ENCODE data around the gene NUDT8.
"Not testable (repeated sequence)": the region's sequence is repeated elsewhere in the genome, so short reads cannot be mapped to it uniquely, and the experiment has no call there.

Gene NUDT8

DNA sequence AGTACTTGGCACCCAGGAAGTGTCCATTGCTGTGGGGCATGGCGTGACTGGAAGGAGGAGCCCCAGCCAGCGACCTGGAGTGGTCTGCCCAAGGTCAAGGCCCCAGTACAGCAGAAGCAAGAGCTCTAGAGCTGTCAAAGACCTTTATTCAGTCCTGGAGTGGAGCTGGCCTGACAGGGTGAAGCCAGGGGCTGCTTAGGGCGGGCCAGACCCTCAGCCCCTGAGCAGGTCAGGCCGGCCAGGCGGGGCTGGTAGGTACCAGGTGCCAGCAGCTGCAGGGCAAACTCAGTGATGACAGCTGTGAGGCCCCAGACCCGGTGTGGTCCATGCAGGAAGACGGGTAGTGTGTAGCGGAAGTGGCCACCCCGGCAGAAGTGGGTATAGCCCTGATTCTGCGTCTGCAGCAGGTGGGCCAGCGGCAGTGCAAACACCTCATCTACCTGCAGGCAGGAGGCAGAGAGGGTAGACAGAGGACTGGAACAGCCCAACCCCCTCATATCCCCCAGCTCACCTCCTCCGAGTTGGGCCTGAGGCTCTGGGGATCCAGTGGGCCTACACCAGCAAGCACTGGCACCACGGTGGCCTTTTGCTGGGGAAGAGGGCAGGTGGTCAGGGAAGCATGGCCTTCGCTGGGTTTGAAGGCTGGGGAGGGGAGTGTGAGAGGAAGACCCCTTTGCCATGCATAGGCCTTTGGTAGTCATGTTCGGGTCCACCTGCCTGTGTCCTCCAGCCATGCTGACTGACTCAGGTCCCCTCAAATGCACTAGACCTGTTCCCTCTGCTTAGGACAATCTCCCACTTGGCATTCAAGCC lies 1.7 kb downstream of the NUDT8 start:
- no peak for DNase-seq (ENCODE audit: low read depth in 2 of 2)

GRCh38 chr11:67627441-67627811 lies 2.3 kb downstream of the NUDT8 start:
- DNase-seq (ENCODE audit: low read depth in 2 of 2), result no peak

GRCh38 chr11:67626970-67627369 lies 2.8 kb downstream of the NUDT8 start:
- no peak for DNase-seq (ENCODE audit: low read depth in 2 of 2)

GRCh38 chr11:67626131-67626833 lies 3.5 kb downstream of the NUDT8 start:
- DNase-seq (ENCODE audit: low read depth in 2 of 2), result not testable (repeated sequence)

GRCh38 chr11:67623795-67624194 lies 5.9 kb downstream of the NUDT8 start:
- DNase-seq (ENCODE audit: low read depth in 2 of 2), result not testable (repeated sequence)

GRCh38 chr11:67622905-67623304 lies 6.8 kb downstream of the NUDT8 start:
- not testable (repeated sequence) for DNase-seq (ENCODE audit: low read depth in 2 of 2)

DNA sequence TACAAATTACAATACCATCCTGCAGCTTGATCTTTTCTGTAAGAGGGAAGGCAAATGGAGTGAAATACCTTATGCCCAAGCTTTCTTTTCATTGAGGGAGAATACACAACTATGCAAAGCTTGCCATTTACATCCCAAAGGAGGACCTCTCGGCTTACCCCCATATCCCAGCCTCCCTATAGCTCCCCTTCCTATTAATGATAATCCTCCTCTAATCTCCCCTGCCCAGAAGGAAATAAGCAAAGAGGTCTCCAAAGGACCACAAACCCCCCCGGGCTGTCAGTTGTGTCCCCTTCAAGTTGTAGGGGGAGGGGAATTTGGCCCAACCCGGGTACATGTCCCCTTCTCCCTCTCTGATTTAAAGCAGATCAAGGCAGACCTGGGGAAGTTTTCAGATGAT lies 7.8 kb downstream of the NUDT8 start:
- DNase-seq (ENCODE audit: low read depth in 2 of 2), result not testable (repeated sequence)

DNA sequence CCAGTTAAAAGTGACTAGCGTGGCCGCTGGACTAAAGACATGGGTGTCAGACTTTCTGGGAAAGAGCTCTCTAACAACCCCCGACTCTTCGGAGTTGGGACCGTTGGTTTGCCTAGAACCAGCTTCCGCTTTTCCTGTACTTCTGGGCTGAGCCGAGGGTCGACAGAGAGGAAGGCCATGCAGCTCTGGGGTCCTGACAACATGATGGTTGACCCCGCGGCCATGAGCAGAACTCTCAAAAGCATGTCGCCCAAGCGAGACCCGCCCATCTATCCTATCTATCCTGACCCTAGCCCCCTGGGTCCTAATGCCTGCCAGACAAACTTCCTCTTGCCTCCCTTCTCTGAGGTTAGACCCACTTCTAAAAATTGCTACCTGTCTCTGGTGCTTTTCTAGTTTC lies 9.1 kb downstream of the NUDT8 start:
- DNase-seq (ENCODE audit: low read depth in 2 of 2), result not testable (repeated sequence)

DNA sequence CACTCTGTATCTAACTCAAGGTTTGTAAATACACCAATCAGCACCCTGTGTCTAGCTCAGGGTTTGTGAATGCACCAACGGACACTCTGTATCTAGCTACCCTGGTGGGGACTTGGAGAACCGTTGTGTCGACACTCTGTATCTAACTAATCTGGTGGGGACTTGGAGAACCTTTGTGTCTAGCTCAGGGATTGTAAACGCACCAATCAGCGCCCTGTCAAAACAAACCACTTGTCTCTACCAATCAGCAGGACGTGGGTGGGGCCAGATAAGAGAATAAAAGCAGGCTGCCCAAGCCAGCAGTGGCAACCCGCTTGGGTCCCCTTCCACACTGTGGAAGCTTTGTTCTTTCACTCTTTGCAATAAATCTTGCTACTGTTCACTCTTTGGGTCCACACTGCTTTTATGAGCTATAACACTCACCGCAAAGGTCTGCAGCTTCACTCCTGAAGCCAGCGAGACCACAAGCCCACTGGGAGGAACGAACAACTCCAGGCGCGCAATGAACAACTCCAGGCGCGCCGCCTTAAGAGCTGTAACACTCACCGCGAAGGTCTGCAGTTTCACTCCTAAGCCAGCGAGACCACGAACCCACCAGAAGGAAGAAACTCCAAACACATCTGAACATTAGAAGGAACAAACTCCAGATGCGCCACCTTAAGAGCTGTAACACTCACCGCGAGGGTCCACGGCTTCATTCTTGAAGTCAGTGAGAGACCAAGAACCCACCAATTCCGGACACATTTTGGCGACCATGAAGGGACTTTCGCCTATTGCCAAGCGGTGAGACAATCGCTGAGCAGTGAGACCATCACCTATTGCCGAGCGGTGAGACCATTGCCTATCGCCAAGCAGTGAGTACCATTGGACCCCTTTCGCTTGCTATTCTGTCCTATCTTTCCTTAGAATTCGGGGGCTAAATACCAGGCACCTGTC lies 9.8 kb downstream of the NUDT8 start:
- not testable (repeated sequence) for DNase-seq (ENCODE audit: low read depth in 2 of 2)

- not testable (repeated sequence) for DNase-seq (ENCODE audit: low read depth in 2 of 2)
These were observed 10.7 kb downstream of the NUDT8 start for GRCh38 chr11:67618901-67619659.

- no peak for DNase-seq (ENCODE audit: low read depth in 2 of 2)
These were observed 12.3 kb downstream of the NUDT8 start for GRCh38 chr11:67617243-67617953.

- DNase-seq (ENCODE audit: low read depth in 2 of 2), result no peak
These were observed 13.1 kb downstream of the NUDT8 start for GRCh38 chr11:67616431-67617242.

- no peak for DNase-seq (ENCODE audit: low read depth in 2 of 2)
These were observed 13.9 kb downstream of the NUDT8 start for GRCh38 chr11:67615728-67616430.

GRCh38 chr11:67614730-67615714 lies 14.7 kb downstream of the NUDT8 start:
- peak; percentile 55 to 57 for DNase-seq (ENCODE audit: low read depth in 2 of 2)

DNA sequence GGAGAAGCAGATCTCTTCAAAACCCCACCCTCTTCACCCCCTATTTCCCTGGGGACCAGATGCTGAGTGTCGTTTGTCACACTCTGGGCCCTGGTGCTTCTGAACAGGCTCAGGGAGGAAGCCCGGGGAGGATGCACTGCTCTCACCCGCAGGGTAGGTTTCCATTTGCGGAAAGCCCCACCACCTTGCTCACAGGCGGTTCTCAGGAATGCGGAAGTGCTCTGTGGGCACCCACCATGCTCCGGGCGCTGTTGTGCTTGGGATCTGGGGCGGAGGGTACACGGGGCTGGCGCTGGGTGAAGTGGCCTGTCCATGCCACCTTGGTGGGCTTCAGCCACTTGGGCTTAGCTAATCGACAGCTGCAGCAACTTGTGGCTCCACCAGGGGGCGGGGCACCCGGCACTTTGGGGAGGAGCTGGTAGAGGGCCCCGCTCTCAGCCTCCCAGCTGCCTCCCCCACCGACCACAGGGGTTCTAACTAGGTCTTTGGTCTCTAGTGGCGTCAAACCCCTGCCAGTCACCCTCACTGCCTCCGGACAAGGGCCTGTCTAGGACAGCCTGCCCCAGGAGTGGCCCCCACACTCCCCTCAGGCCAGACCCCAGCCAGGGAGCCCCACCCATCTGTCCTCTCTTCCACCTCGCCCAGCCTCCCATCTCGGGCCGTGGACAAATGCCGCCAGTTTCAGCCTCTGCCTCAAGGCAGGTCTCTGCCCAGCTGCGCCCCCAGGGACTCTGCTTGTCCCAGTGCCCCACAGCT lies 15.6 kb downstream of the NUDT8 start:
- DNase-seq (ENCODE audit: low read depth in 2 of 2), result peak; percentile 70 to 73

DNA sequence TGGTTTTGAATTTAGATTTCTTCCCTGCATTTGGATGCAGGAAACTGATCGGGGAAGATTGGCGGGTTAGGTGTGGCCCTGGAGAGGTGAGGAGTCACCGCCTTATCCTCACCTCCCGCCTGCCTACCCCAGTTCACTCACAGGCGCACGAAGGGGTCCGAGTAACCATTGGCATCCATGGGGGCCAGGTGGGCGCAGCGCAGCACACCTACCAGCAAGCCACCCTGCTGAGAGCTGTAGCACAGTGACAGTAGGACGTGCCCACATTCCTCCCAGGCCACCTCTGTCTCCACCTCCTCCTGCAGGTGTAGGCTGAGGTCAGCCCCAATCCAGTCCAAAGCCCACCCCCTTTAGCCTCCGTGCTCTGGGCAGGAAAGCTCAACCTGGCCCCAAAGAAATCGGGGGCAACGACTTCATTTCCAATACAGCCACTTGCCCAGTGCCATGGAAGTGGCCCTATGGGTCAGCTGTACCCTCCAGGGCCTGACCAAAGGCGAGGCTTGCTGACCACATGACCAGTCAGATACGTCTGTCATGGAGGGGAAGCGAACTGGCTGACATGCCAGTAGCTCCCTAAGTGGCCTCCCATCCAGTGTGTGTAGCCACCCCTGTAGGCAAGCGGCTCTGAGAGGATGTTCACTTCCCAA lies 16.3 kb downstream of the NUDT8 start:
- no peak for DNase-seq (ENCODE audit: low read depth in 2 of 2)

DNA sequence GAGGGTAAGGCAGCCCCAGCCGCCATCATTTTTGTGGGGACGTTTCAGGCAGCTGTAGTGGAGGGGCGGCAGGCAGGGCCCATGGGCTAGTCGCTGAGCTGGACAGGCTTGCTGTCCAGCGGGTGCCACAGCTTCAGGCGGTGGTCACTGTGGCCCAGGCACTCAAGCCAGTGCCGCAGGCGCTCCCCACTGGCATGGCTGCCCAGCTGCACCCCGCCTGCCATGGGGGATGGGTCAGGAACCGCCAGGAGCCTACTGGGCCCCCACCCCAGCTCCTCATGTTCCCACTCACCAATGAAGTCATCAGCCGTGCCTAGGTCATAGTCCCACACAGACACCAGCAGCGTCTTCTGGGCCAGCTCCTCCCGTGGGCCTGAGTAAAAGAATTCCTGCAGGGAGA lies 17.0 kb downstream of the NUDT8 start:
- DNase-seq (ENCODE audit: low read depth in 2 of 2), result no peak

All from stimulated activated CD8-positive, alpha-beta memory T cell treated with anti-CD3 and anti-CD28 coated beads, Interleukin-2, amount 100 ng/mL, for 48 hours (primary cell).